NCI-H146 (cell line): ENCODE data around the gene DDB1.

Experiments
- DNase-seq: peaks from one replicate; lab custom pipeline; 2025; lab: John Stamatoyannopoulos, UW

DDB1 gene

GRCh38 chr11:61294717-61295595 lies 37.9 kb downstream of the DDB1 start, which contains the start of gene VWCE:
Gene VWCE, minus strand, starts transcription at chr11:61295316. Its CDS starts 279 bp downstream, at chr11:61295037.
- DNase-seq, result peak; percentile 79

GRCh38 chr11:61293867-61294716 lies 38.8 kb downstream of the DDB1 start:
- DNase-seq, result peak; percentile 82

- no peak for DNase-seq
These were observed 40.5 kb downstream of the DDB1 start for GRCh38 chr11:61292356-61292755.

- no peak for DNase-seq
These were observed 41.8 kb downstream of the DDB1 start for GRCh38 chr11:61290905-61291690.

DNA sequence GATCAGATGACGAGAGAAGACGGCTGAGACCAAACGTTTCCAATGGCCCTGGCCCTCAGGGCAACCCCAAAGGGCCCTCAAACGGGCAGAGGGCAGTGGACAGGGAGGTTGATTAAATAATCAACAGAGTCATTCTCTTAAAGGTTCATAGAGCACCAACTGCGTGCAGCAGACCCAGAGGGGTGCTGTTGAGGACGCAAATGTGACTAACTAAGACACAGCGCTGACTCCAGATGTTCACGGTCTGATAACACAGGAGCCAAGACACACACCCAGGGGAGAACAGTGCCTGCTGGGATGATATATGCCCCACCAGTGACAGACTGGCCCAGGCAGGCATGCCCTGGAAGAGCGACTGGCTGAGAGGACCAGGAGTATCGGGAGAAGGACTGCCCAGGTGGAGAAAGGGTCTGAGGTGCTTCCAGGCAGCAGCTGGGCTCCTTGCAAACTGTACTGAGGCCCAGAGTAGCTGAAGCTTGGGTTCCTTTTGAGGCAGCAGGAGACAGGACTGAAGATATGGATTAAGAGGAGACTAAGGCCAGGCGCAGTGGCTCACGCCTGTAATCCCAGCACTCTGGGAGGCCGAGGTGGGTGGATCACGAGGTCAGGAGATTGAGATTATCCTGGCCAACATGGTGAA lies 45.4 kb downstream of the DDB1 start:
- DNase-seq, result no peak

DNA sequence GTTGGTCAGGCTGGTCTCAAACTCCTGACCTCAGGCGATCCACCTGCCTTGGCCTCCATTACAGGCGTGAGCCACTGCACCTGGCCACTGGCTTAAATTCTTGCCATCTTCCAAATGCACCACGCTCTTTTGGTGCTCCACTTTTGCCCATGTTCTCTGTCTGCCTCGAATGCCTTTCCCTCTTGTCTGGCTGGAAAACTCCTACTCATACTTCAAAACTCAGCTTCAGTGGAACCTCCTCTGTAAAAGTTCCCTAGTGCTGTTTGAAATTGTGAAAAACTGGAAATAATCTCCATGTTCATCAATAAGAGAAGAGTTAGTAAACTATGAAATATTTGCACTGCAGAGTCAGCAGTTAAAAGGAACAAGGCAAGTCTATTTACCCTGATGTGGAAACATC lies 49.3 kb downstream of the DDB1 start:
- DNase-seq, result no peak

DNA sequence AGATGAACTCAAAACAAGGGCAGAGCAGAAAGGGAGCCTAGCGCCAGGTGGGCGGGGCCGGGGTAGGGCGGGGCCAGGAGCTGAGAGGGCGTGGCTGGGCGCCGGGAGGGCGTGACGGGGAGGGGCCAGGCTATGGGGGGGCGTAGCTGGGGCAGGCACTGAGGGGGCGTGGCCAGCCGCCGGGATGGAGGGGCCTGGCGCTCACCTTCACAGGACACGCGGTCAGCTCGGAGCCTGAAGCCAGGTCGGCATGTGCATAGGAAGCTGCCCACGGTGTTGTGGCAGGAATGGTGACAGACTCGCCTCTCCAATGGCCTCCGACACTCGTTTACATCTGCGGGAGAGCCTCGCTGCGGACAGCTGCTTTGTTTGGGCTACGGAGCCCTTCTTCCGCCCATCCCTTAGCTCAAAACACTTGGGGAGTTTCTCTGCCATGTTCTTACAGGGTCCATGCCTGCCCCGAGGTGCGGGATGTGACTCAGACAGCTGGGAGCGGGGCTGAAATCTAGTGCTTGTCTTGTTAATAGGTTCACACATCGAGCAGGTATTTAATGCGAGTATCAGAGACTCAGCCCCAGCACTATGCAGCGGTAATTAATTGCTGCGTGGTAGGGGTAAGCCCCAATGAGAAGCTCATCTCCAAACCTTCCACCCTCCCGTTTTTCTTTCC lies 51.2 kb downstream of the DDB1 start:
- peak; percentile 78 for DNase-seq

- peak; percentile 26 for DNase-seq
These were observed 51.9 kb downstream of the DDB1 start for GRCh38 chr11:61280883-61281580.

GRCh38 chr11:61279934-61280659 lies 52.8 kb downstream of the DDB1 start:
- DNase-seq, result no peak

- no peak for DNase-seq
These were observed 54.9 kb downstream of the DDB1 start for GRCh38 chr11:61278001-61278470.

DNA sequence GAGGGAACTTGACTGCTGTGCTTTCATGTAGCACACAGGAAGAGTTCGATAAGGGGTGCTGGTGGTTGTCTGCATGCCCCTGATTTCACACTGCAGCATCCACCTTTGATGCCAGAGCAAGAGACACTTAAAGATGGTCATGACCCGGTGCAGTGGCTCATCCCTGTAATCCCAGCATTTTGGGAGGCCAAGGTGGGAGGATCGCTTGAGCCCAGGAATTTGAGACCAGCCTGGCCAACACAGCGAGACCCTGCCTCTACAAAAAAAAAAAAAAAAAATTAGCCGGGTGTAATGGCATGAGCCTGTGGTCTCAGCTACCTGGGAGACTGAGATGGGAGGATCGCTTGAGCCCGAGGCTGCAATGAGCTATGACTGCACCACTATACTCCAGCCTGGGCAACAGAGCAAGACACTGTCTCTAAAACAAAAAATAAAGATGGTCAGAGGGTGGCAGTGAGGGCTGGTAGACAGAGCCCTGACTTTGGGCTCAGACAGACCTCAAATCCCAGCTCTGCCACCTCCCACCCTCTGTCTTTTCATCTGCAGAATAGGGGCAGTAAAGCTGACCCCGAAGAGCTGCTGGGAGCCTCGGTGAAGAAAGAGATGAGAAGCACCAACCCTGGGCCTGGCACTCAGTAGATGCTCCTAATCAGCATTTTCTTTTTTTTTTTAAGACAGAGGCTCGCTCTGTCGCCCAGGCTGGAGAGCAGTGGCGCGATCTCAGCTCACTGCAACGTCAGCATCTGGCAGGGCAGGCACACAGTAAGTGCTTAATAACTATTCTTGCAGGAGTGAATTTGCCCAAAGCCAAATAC lies 55.5 kb downstream of the DDB1 start:
- no peak for DNase-seq

- DNase-seq, result no peak
These were observed 57.7 kb downstream of the DDB1 start for GRCh38 chr11:61275191-61275590.

GRCh38 chr11:61274084-61274483 lies 58.8 kb downstream of the DDB1 start:
- no peak for DNase-seq

GRCh38 chr11:61273178-61274078 lies 59.5 kb downstream of the DDB1 start:
- no peak for DNase-seq

- no peak for DNase-seq
These were observed 60.2 kb downstream of the DDB1 start for GRCh38 chr11:61272731-61273130.

GRCh38 chr11:61270354-61271076 lies 62.4 kb downstream of the DDB1 start:
- DNase-seq, result no peak
